ENCODE data around the gene OLA1.

- no peak for TF ChIP-seq GATA2 (IDR thresholded peaks at IDR 0.05; ENCODE audit: low read depth, low read length)
- TF ChIP-seq GATA3 (IDR thresholded peaks at IDR 0.05; ENCODE audit: low read depth, low read length) = no peak
Measured at GRCh38 chr2:174149530-174149929, 98.8 kb downstream of the OLA1 start.
